DOHH2 (cell line): ENCODE data around the gene AGBL1.

ENCODE experiments used
- H3F3A ChIP-seq: fragments of 200-600 bp; sonication (generic), shearing (Covaris generic); 2 replicates; pipeline ENCODE4 v1.6.0; 2016; ENCODE audit warnings: antibody characterized with exemption, mild to moderate bottlenecking; ENCODE audit not compliant: control insufficient read depth, insufficient read depth
- H3K27ac ChIP-seq: fragments of 200-600 bp; sonication (generic); 2 replicates; pipeline ENCODE4 v1.5.1; 2014; ENCODE audit warnings: low read depth, mild to moderate bottlenecking, low read length, moderate library complexity
- H3K27me3 ChIP-seq: fragments of 200-600 bp; sonication (generic); 2 replicates; pipeline ENCODE4 v1.6.1; 2014; ENCODE audit warnings: mild to moderate bottlenecking, low read length, mixed read lengths; ENCODE audit not compliant: control insufficient read depth
- H3K36me3 ChIP-seq: fragments of 200-600 bp; sonication (generic); 2 replicates; pipeline ENCODE4 v1.6.1; 2014; ENCODE audit warnings: mild to moderate bottlenecking, low read length, moderate library complexity, mixed read lengths; ENCODE audit not compliant: control insufficient read depth
- H3K4me1 ChIP-seq: fragments of 200-600 bp; sonication (generic); 2 replicates; pipeline ENCODE4 v1.6.1; 2014; ENCODE audit warnings: mild to moderate bottlenecking, low read length, mixed read lengths; ENCODE audit not compliant: control insufficient read depth
- H3K4me2 ChIP-seq: fragments of 200-600 bp; sonication (generic); 2 replicates; pipeline ENCODE4 v1.6.0; 2014; ENCODE audit warnings: mild to moderate bottlenecking, low read length, moderate library complexity
- H3K4me3 ChIP-seq: fragments of 200-600 bp; sonication (generic); 2 replicates; pipeline ENCODE4 v1.5.1; 2014; ENCODE audit warnings: mild to moderate bottlenecking, low read length, mixed read lengths
- H3K79me2 ChIP-seq: fragments of 200-600 bp; sonication (generic); 2 replicates; pipeline ENCODE4 v1.6.1; 2014; ENCODE audit warnings: mild to moderate bottlenecking, low read length, mixed read lengths; ENCODE audit not compliant: control insufficient read depth
- H3K9me2 ChIP-seq: fragments of 200-600 bp; sonication (generic); replicated peaks from 2 replicates; pipeline ENCODE4 v1.6.1; 2014; ENCODE audit warnings: mild to moderate bottlenecking, low read length, mixed read lengths; ENCODE audit not compliant: control insufficient read depth
- H3K9me3 ChIP-seq: fragments of 200-600 bp; sonication (generic); 2 replicates; pipeline ENCODE4 v1.6.1; 2014; ENCODE audit warnings: antibody characterized with exemption, low read length, mixed read lengths; ENCODE audit not compliant: control insufficient read depth, insufficient read depth
- H4K20me1 ChIP-seq: fragments of 200-600 bp; sonication (generic); 2 replicates; pipeline ENCODE4 v1.6.0; 2014; ENCODE audit warnings: low read depth, mild to moderate bottlenecking, antibody characterized with exemption, low read length, moderate library complexity; ENCODE audit not compliant: control insufficient read depth, insufficient read depth
- EZH2phosphoT487 ChIP-seq: fragments of 200-600 bp; sonication (generic); IDR thresholded peaks from 2 replicates; pipeline ENCODE4 v1.6.1; 2017; ENCODE audit warnings: borderline replicate concordance, mild to moderate bottlenecking, antibody characterized with exemption, low read length, moderate library complexity, mixed read lengths
- TF ChIP-seq, protein P1 (sequence below): fragments of 200-600 bp; sonication (generic); IDR thresholded peaks from one replicate; pipeline ENCODE4 v1.5.1; 2014; ENCODE audit warnings: antibody characterized with exemption, mild to moderate bottlenecking, low read depth, low read length; ENCODE audit not compliant: poor library complexity, severe bottlenecking

The AGBL1 gene

DNA sequence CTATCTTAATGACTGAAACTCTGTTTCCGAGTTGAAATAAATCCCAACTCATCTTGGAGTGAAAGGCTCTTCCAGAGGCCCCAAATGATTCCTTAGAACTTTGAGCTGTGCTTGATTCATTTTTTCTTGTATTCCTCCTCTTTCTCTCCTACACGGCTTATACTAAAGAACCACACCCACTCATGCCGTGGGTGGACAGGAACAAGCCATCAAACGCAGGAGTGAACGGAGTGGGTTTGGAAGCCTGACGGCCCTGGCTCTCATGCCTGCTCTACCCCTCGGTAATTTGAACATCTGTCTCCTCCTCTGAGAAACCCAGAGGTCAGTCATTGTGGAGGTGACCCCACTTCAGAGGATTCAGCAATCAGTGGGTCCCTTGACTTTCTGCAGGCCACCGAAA lies 236.5 kb downstream of the AGBL1 start:
- no peak overlapping the region for H3K4me2 ChIP-seq
- no peaks in the 10 kb centered on the region for H3F3A ChIP-seq
- H3K27ac ChIP-seq, result no peak overlapping the region
- no peak for TF ChIP-seq EZH2phosphoT487
- TF ChIP-seq, protein P1, sequence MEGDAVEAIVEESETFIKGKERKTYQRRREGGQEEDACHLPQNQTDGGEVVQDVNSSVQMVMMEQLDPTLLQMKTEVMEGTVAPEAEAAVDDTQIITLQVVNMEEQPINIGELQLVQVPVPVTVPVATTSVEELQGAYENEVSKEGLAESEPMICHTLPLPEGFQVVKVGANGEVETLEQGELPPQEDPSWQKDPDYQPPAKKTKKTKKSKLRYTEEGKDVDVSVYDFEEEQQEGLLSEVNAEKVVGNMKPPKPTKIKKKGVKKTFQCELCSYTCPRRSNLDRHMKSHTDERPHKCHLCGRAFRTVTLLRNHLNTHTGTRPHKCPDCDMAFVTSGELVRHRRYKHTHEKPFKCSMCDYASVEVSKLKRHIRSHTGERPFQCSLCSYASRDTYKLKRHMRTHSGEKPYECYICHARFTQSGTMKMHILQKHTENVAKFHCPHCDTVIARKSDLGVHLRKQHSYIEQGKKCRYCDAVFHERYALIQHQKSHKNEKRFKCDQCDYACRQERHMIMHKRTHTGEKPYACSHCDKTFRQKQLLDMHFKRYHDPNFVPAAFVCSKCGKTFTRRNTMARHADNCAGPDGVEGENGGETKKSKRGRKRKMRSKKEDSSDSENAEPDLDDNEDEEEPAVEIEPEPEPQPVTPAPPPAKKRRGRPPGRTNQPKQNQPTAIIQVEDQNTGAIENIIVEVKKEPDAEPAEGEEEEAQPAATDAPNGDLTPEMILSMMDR, result no peak
- H3K4me1 ChIP-seq, result no peaks in the 10 kb centered on the region
- peaks cover 3% of the 10 kb centered on the region; the same call in 1 of the 2 replicates for H3K9me3 ChIP-seq
- no peaks in the 10 kb centered on the region for H3K36me3 ChIP-seq
- no peaks in the 10 kb centered on the region for H4K20me1 ChIP-seq
- no peak overlapping the region for H3K4me3 ChIP-seq
- H3K27me3 ChIP-seq, result no peaks in the 10 kb centered on the region
- H3K79me2 ChIP-seq, result no peaks in the 10 kb centered on the region
- no peaks in the 10 kb centered on the region for H3K9me2 ChIP-seq

DNA sequence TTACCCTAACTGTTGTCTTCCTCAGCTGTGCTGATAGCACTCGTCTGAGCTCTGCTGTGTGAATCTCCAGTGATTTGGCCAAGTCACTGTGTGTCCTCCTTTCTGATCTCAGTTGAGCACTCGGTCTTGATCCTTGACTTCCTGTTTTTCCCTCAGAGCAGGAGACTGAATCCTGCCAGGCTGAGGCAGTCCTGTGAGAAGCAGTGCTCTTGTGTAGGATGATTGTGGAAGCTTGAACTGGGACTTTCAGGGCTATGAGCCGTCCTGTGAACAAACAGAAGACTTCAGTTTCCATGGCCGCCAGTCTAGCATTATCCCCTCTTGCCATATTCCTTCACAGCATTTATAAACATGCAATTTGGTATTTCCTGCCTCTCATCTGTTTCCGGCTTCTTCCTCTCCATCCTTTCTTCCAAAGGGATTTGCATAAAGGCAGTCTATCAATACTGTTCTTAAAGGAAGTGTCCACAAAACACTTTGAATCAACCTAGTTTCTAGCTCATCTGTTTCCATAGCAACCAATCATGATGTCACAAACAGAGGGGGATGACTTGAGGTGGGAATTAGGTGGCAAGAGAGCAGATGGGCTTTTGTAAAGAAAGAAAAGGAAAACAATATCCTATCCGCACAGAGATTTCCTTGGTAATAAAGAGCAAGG lies 237.2 kb downstream of the AGBL1 start:
- no peak overlapping the region for H3K27ac ChIP-seq

DNA sequence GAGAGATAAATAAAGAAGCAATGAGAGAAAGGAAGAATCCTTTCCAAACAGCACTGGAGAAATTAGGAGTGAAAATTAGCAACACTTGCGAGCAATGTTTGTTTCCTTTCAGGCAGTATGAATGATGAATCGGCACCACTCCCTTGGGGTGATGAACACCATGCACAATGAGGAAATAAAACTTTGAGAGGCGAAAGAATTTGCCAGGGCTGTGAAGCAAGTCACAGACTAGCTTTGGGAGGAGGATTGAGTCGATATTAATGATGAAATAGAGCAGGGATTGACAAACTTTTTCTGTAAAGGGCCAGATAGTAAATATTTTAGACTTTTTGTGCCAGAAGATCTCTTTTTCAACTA lies 237.7 kb downstream of the AGBL1 start:
- Histone ChIP-seq H3K4me3 (no peak overlapping the region), H3K27ac (no peak overlapping the region), H3K36me3 (no peaks in the 10 kb centered on the region), H3K4me2 (no peak overlapping the region), H3K9me3 (no peaks in the 10 kb centered on the region), H3K79me2 (no peaks in the 10 kb centered on the region), H3K9me2 (no peaks in the 10 kb centered on the region), H3K27me3 (no peaks in the 10 kb centered on the region), H3K4me1 (no peaks in the 10 kb centered on the region), H4K20me1 (no peaks in the 10 kb centered on the region), H3F3A (no peaks in the 10 kb centered on the region)
- TF ChIP-seq, protein P1, result no peak
- TF ChIP-seq EZH2phosphoT487, result no peak

More for the DNA sequence above, 237.2 kb downstream of the AGBL1 start:
- H3K4me1 ChIP-seq, result no peaks in the 10 kb centered on the region
- no peaks in the 10 kb centered on the region for H3K9me2 ChIP-seq
- H3K9me3 ChIP-seq, result peaks cover 1% of the 10 kb centered on the region; the same call in 1 of the 2 replicates
- H3K79me2 ChIP-seq, result no peaks in the 10 kb centered on the region
- no peaks in the 10 kb centered on the region for H4K20me1 ChIP-seq
- H3K4me3 ChIP-seq, result no peak overlapping the region
- H3K4me2 ChIP-seq, result no peak overlapping the region
- H3K27me3 ChIP-seq, result no peaks in the 10 kb centered on the region
- H3F3A ChIP-seq, result no peaks in the 10 kb centered on the region
- TF ChIP-seq EZH2phosphoT487, result no peak
- TF ChIP-seq, protein P1, result no peak
- no peaks in the 10 kb centered on the region for H3K36me3 ChIP-seq
